Loucy (cell line): ENCODE results near the gene DENND6B.

Source experiments
- H2AFZ ChIP-seq: fragments of 200-600 bp; sonication (generic); 2 replicates; pipeline ENCODE4 v1.6.0; 2016; ENCODE audit warnings: antibody characterized with exemption, mild to moderate bottlenecking, low read length, moderate library complexity
- H3F3A ChIP-seq: fragments of 200-600 bp; 2 replicates; pipeline ENCODE4 v1.6.0; 2016; ENCODE audit warnings: antibody characterized with exemption, low read depth, mild to moderate bottlenecking
- H3K27me3 ChIP-seq: fragments of 200-600 bp; sonication (generic); 2 replicates; pipeline ENCODE4 v1.6.1; 2014; ENCODE audit warnings: low read length, mild to moderate bottlenecking; ENCODE audit not compliant: insufficient read depth, poor library complexity, severe bottlenecking
- H3K36me3 ChIP-seq: fragments of 200-600 bp; sonication (generic); 2 replicates; pipeline ENCODE4 v1.6.1; 2016; ENCODE audit warnings: low read length; ENCODE audit not compliant: insufficient read depth
- H3K4me1 ChIP-seq: fragments of 200-600 bp; sonication (generic); 2 replicates; pipeline ENCODE4 v1.5.1; 2014; ENCODE audit warnings: low read length, mild to moderate bottlenecking; ENCODE audit not compliant: insufficient read depth, poor library complexity, severe bottlenecking
- H3K4me2 ChIP-seq: fragments of 200-600 bp; sonication (generic); 2 replicates; pipeline ENCODE4 v1.6.0; 2014; ENCODE audit warnings: antibody characterized with exemption, low read length, low read depth, mild to moderate bottlenecking; ENCODE audit not compliant: poor library complexity, severe bottlenecking
- H3K4me3 ChIP-seq: fragments of 200-600 bp; sonication (generic); 2 replicates; pipeline ENCODE4 v1.5.1; 2014; ENCODE audit warnings: low read length, mild to moderate bottlenecking, mixed read lengths; ENCODE audit not compliant: poor library complexity, severe bottlenecking
- H3K79me2 ChIP-seq: fragments of 200-600 bp; sonication (generic); 2 replicates; pipeline ENCODE4 v1.6.1; 2014; ENCODE audit warnings: low read length; ENCODE audit not compliant: insufficient read depth
- H3K9ac ChIP-seq: fragments of 200-600 bp; sonication (generic); 2 replicates; pipeline ENCODE4 v1.6.0; 2014; ENCODE audit warnings: mild to moderate bottlenecking, low read depth, low read length, moderate library complexity; ENCODE audit not compliant: poor library complexity, severe bottlenecking
- H3K9me2 ChIP-seq: fragments of 200-600 bp; sonication (generic); replicated peaks from 2 replicates; pipeline ENCODE4 v1.6.1; 2016; ENCODE audit warnings: low read depth, low read length, mixed read lengths
- H3K9me3 ChIP-seq: fragments of 200-600 bp; sonication (generic); 2 replicates; pipeline ENCODE4 v1.6.1; 2014; ENCODE audit warnings: mild to moderate bottlenecking, antibody characterized with exemption, low read length, low read depth; ENCODE audit not compliant: insufficient read depth
- H4K20me1 ChIP-seq: fragments of 200-600 bp; sonication (generic); 2 replicates; pipeline ENCODE4 v1.6.0; 2014; ENCODE audit warnings: antibody characterized with exemption, low read length, mild to moderate bottlenecking; ENCODE audit not compliant: insufficient read depth, poor library complexity, severe bottlenecking
- CTCF ChIP-seq: fragments of 200-600 bp; sonication (generic); conservative IDR thresholded peaks from 2 replicates; pipeline ENCODE4 v1.5.1; 2014; ENCODE audit warnings: mild to moderate bottlenecking, antibody characterized with exemption, low read length
- EZH2phosphoT487 ChIP-seq: fragments of 200-600 bp; IDR thresholded peaks from 2 replicates; pipeline ENCODE4 v1.6.1; 2018; ENCODE audit warnings: antibody characterized with exemption, mild to moderate bottlenecking, moderate library complexity, borderline replicate concordance

The DENND6B gene

GRCh38 chr22:50317178-50317577, 9.6 kb downstream of the DENND6B start:
- H3K9me2 ChIP-seq = no peaks in the 10 kb centered on the region
- H3K36me3 ChIP-seq = no peaks in the 10 kb centered on the region
- H3K4me3 ChIP-seq = no peak overlapping the region
- no peaks in the 10 kb centered on the region for H3K9me3 ChIP-seq
- H3K9ac ChIP-seq = no peak overlapping the region
- no peaks in the 10 kb centered on the region for H3F3A ChIP-seq
- no peak overlapping the region for H3K4me2 ChIP-seq
- H2AFZ ChIP-seq = no peak overlapping the region
- peaks cover 27% of the 10 kb centered on the region for H3K4me1 ChIP-seq
- H3K79me2 ChIP-seq = peaks cover 5% of the 10 kb centered on the region; the same call in 1 of the 2 replicates
- TF ChIP-seq CTCF (no peak), EZH2phosphoT487 (no peak)
- no peaks in the 10 kb centered on the region for H3K27me3 ChIP-seq
- H4K20me1 ChIP-seq = no peaks in the 10 kb centered on the region

DNA sequence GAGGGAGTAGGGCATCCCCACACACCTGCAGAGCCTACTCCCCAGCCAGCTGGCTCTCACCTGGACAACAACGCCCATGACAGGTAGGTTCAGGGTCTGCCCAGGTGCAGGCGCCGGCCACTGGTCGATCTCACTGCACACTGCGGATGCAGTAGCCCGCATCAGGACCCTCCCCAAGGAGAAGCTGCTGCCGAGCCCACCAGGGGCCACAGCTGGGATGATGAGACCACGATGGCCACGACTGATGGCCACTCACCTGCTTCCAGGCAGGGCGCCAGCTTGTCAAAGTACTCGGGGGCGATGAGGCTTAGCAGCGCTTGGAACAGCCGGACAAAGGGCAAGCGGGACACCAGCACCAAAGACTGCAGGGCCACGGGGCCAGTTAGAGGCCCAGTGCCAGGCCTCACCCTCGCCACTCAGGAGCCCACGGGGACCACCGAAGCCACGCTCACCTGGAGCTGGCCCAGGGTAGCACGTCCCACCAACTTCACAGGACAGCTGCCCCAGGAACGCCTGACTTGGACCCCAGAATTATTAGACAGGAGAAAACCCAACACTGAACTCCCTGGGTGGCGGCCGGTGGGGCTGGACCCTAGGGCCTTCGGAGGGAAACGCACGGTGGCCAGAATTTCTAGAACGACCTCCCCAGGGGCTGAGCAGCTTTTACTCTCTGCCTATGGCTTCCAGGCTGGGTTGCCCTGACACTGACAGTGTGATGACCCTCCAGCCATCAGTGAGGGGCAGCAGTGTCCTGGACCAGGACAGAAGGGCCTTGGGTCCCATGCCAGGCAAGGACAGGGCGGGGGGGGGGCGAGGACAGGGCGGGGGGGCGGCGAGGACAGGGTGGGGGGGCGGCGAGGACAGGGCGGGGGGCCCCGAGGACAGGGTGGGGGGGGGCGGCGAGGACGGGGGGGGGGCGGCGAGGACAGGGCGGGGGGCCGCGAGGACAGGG, 10.4 kb downstream of the DENND6B start:
- no peaks in the 10 kb centered on the region for H3K9me2 ChIP-seq
- no peak overlapping the region for H3K4me3 ChIP-seq
- H3K4me1 ChIP-seq = peaks cover 30% of the 10 kb centered on the region
- H3K9ac ChIP-seq = no peak overlapping the region
- no peak overlapping the region for H2AFZ ChIP-seq
- H3K36me3 ChIP-seq = no peaks in the 10 kb centered on the region
- no peaks in the 10 kb centered on the region for H3F3A ChIP-seq
- no peaks in the 10 kb centered on the region for H3K9me3 ChIP-seq
- TF ChIP-seq CTCF (no peak), EZH2phosphoT487 (no peak)
- H3K4me2 ChIP-seq = peak overlapping the region; percentile 97
- H3K27me3 ChIP-seq = no peaks in the 10 kb centered on the region
- peaks cover 5% of the 10 kb centered on the region; the same call in 1 of the 2 replicates for H3K79me2 ChIP-seq
- no peaks in the 10 kb centered on the region for H4K20me1 ChIP-seq

DNA sequence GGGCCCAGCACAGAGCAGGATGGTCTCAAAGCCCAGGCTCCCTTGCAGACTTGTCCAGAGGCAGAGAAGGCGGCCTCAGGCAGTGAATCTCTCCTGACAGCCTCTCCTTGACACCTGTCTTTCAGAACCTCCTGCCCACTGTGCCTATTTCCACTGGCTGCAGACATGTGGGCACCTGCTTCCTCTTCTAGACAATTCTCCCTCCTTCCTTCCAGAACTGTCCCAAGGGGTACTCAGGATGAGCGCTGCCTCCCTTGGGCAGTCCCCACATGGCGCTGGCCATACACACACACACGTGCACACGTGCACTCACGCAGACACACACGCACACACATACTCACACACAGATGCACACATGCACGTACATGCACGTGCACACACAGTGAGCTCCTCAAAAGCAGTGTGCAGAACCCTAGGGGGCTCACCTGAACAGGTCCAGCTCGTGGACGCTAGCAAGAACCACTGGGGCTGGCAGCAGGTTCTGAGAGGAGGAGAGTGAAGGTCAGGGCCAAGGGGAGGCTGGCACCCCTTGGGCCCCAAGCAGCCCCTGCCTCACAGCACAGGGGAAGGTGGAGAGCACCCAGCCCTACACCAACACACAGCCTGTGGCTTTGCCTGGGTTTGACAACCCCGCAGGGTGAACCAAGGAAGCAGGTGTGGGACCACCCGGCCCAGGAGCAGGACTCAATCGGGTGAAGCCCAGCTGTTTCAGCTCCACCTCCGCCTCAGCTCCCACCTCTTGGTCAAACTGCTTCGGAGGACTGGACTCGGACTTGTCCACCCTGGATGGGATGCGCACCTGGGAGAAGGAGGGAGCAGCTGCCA, 11.3 kb downstream of the DENND6B start:
- H3K4me2 ChIP-seq = peak overlapping the region; percentile 97
- no peaks in the 10 kb centered on the region for H3K27me3 ChIP-seq
- TF ChIP-seq CTCF (no peak), EZH2phosphoT487 (no peak)
- peak overlapping the region; percentile 80 for H3K4me3 ChIP-seq
- peaks cover 30% of the 10 kb centered on the region for H3K4me1 ChIP-seq
- H3F3A ChIP-seq = no peaks in the 10 kb centered on the region
- H4K20me1 ChIP-seq = no peaks in the 10 kb centered on the region
- peaks cover 5% of the 10 kb centered on the region; the same call in 1 of the 2 replicates for H3K79me2 ChIP-seq
- no peaks in the 10 kb centered on the region for H3K9me3 ChIP-seq
- peak overlapping the region; percentile 83 for H3K9ac ChIP-seq
- no peak overlapping the region for H2AFZ ChIP-seq
- no peaks in the 10 kb centered on the region for H3K9me2 ChIP-seq
- H3K36me3 ChIP-seq = no peaks in the 10 kb centered on the region
